GM23338 (cell line): ENCODE data around the gene DOCK4. TPM values are rescaled to one million over a fixed set of nuclear protein-coding genes. Genes with fewer than 3 reads are reported as not detected.

Experiments
- ATAC-seq: fragments of 200-7000 bp; cut with Tn5 transposase; 3 replicates; pipeline ENCODE4 v1.9.1; 2020
- DNase-seq: peaks from one replicate; pipeline ENCODE4 v3.0.0-alpha.2; 2015; ENCODE audit warnings: low spot score
- H2AFZ ChIP-seq: fragments of 200-600 bp; sonication (generic); 2 replicates; pipeline ENCODE4 v1.8.0; 2016; ENCODE audit warnings: antibody characterized with exemption, mild to moderate bottlenecking, moderate library complexity
- H3F3A ChIP-seq: fragments of 200-600 bp; sonication (generic); replicated peaks from 2 replicates; pipeline ENCODE4 v1.8.0; 2017; ENCODE audit warnings: antibody characterized with exemption, mixed run types, low read depth
- H3K27ac ChIP-seq: fragments of 200-600 bp; sonication (generic); 2 replicates; pipeline ENCODE4 v1.6.1; 2016; ENCODE audit warnings: low read depth
- H3K27me3 ChIP-seq: fragments of 200-600 bp; sonication (generic); 2 replicates; pipeline ENCODE4 v1.8.0; 2016; ENCODE audit warnings: mild to moderate bottlenecking, mixed run types, moderate library complexity; ENCODE audit not compliant: insufficient read depth
- H3K36me3 ChIP-seq: fragments of 200-600 bp; sonication (generic); 2 replicates; pipeline ENCODE4 v1.8.0; 2016; ENCODE audit warnings: mild to moderate bottlenecking; ENCODE audit not compliant: insufficient read depth
- H3K4me1 ChIP-seq: fragments of 200-600 bp; sonication (generic); 2 replicates; pipeline ENCODE4 v1.8.0; 2016; ENCODE audit warnings: mild to moderate bottlenecking, moderate library complexity; ENCODE audit not compliant: insufficient read depth
- H3K4me2 ChIP-seq: fragments of 200-600 bp; sonication (generic); 2 replicates; pipeline ENCODE4 v1.7.1; 2017; ENCODE audit warnings: mixed run types
- H3K4me3 ChIP-seq: fragments of 200-600 bp; sonication (generic); 2 replicates; pipeline ENCODE4 v1.6.1; 2016; ENCODE audit warnings: mixed run types
- H3K79me2 ChIP-seq: fragments of 200-600 bp; sonication (generic); replicated peaks from 2 replicates; pipeline ENCODE4 v1.8.0; 2017; ENCODE audit warnings: mild to moderate bottlenecking; ENCODE audit not compliant: insufficient read depth
- H3K9me2 ChIP-seq: fragments of 200-600 bp; sonication (generic); 2 replicates; pipeline ENCODE4 v1.8.0; 2017; ENCODE audit not compliant: insufficient read depth
- H4K20me1 ChIP-seq: fragments of 200-600 bp; sonication (generic); replicated peaks from 2 replicates; pipeline ENCODE4 v1.8.0; 2017; ENCODE audit warnings: mild to moderate bottlenecking; ENCODE audit not compliant: insufficient read depth
- H3K27ac Mint-ChIP-seq: 2 replicates; pipeline ENCODE4 v1.8.0; 2020; ENCODE audit warnings: inconsistent platforms, mild to moderate bottlenecking, moderate library complexity, mixed read lengths
- H3K27me3 Mint-ChIP-seq: 3 replicates; pipeline ENCODE4 v1.8.0; 2022; ENCODE audit warnings: low read depth, mild to moderate bottlenecking, moderate library complexity, mixed read lengths, inconsistent platforms; ENCODE audit not compliant: insufficient read depth, poor library complexity
- H3K36me3 Mint-ChIP-seq: 3 replicates; pipeline ENCODE4 v1.8.0; 2021; ENCODE audit warnings: low read depth, mild to moderate bottlenecking, inconsistent platforms, moderate library complexity, mixed read lengths
- H3K4me1 Mint-ChIP-seq: 3 replicates; pipeline ENCODE4 v1.8.0; 2020; ENCODE audit warnings: mild to moderate bottlenecking, inconsistent platforms, mixed read lengths
- H3K4me3 Mint-ChIP-seq: 3 replicates; pipeline ENCODE4 v1.8.0; 2021; ENCODE audit warnings: moderate library complexity, mild to moderate bottlenecking, inconsistent platforms, mixed read lengths
- H3K9me3 Mint-ChIP-seq: 3 replicates; pipeline ENCODE4 v1.8.0; 2020; ENCODE audit warnings: moderate library complexity, mild to moderate bottlenecking, inconsistent platforms, mixed read lengths
- CREB1 ChIP-seq: fragments of 250-450 bp; sonication (Bioruptor Pico); IDR thresholded peaks from 2 replicates; pipeline ENCODE4 v1.5.0; 2020; ENCODE audit warnings: low read depth, mild to moderate bottlenecking, moderate library complexity
- CTCF ChIP-seq, 2 experiments: fragments of 200-600 bp in 1 of 2; sonication (generic) in 1 of 2; conservative IDR thresholded peaks; 2 replicates each; pipeline versions ENCODE4 v1.5.1 to v1.6.1; 2016 to 2017; ENCODE audit warnings: antibody characterized with exemption in 2 of 2, low read depth in 2 of 2, mild to moderate bottlenecking in 2 of 2, moderate library complexity in 1 of 2
- ETS1 ChIP-seq: IDR thresholded peaks from 2 replicates; pipeline ENCODE4 v1.6.1; 2016; ENCODE audit warnings: antibody characterized with exemption
- EZH2 ChIP-seq: fragments of 200-600 bp; sonication (generic); IDR thresholded peaks from one replicate; pipeline ENCODE4 v1.8.0; 2017; ENCODE audit warnings: antibody characterized with exemption, mild to moderate bottlenecking, low read depth; ENCODE audit not compliant: unreplicated experiment
- EZH2phosphoT487 ChIP-seq: fragments of 200-600 bp; sonication (generic); IDR thresholded peaks from one replicate; pipeline ENCODE4 v1.8.1; 2018; ENCODE audit warnings: antibody characterized with exemption; ENCODE audit not compliant: unreplicated experiment
- JUNB ChIP-seq: IDR thresholded peaks from one replicate; pipeline ENCODE4 v1.6.1; 2016; ENCODE audit warnings: antibody characterized with exemption; ENCODE audit not compliant: unreplicated experiment
- NANOG ChIP-seq: IDR thresholded peaks from 2 replicates; pipeline ENCODE4 v1.6.1; 2016; ENCODE audit warnings: antibody characterized with exemption, borderline replicate concordance
- POLR2AphosphoS5 ChIP-seq: IDR thresholded peaks from 2 replicates; pipeline ENCODE4 v1.6.1; 2016; ENCODE audit warnings: antibody characterized with exemption, low read depth
- REST ChIP-seq: IDR thresholded peaks from one replicate; pipeline ENCODE4 v1.6.1; 2018; ENCODE audit warnings: antibody characterized with exemption; ENCODE audit not compliant: unreplicated experiment
- STAT1 ChIP-seq: IDR thresholded peaks from one replicate; pipeline ENCODE4 v1.6.1; 2016; ENCODE audit warnings: antibody characterized with exemption; ENCODE audit not compliant: unreplicated experiment
- ZNF114 ChIP-seq: fragments of 250-450 bp; sonication (Bioruptor Pico); IDR thresholded peaks from 2 replicates; pipeline ENCODE4 v1.5.0; 2020; ENCODE audit warnings: mild to moderate bottlenecking, moderate library complexity
- ZNF331 ChIP-seq: fragments of 250-450 bp; sonication (Bioruptor Pico); IDR thresholded peaks from 2 replicates; pipeline ENCODE4 v1.5.0; 2020; ENCODE audit warnings: low read depth, mild to moderate bottlenecking, moderate library complexity
- polyA plus RNA-seq: library from polyadenylated mRNA; unstranded; fragments of >200 nt; fragmentation: Nextera tagmentation; extraction: Ambion mirVana; gene quantifications from 2 replicates; pipeline ENCODE4 v1.2.1, GENCODE V29; 2016
- total RNA-seq: library from RNA; depleted of rRNA; stranded (reverse); fragments of >200 nt; shearing (Covaris generic); gene quantifications from 2 replicates; pipeline ENCODE4 v1.2.3, GENCODE V29; 2014
- TF ChIP-seq, protein P1 (sequence below): fragments of 250-450 bp; sonication (Bioruptor Pico); IDR thresholded peaks from 2 replicates; pipeline ENCODE4 v1.5.0; 2020; ENCODE audit warnings: mild to moderate bottlenecking, moderate library complexity

The DOCK4 gene
- total and polyA plus RNA-seq, 2 experiments from 2014 or later = 6.3 to 33.8 TPM

GRCh38 chr7:111987115-111987826 lies 218.9 kb downstream of the DOCK4 start:
- no peak for ATAC-seq

More at GRCh38 chr7:111987115-111987826, 218.9 kb downstream of the DOCK4 start:
- Histone ChIP-seq H3K79me2 (no peaks in the 10 kb centered on the region), H3K27ac (no peak overlapping the region), H3K27me3 (no peaks in the 10 kb centered on the region), H3F3A (no peaks in the 10 kb centered on the region), H3K36me3 (no peaks in the 10 kb centered on the region; the same call in 1 of the 2 replicates), H2AFZ (no peak overlapping the region), H4K20me1 (no peaks in the 10 kb centered on the region), H3K9me2 (no peaks in the 10 kb centered on the region; the same call in 1 of the 2 replicates), H3K4me1 (peaks cover 4% of the 10 kb centered on the region), H3K4me2 (no peak overlapping the region), H3K4me3 (no peak overlapping the region)
- Mint-ChIP-seq H3K9me3 (no peaks in the 10 kb centered on the region), H3K36me3 (peaks cover 19% of the 10 kb centered on the region), H3K4me1 (peaks cover 5% of the 10 kb centered on the region; the same call in 2 of the 3 replicates), H3K4me3 (no peak overlapping the region), H3K27ac (no peak overlapping the region; the same call in 1 of the 2 replicates), H3K27me3 (no peaks in the 10 kb centered on the region)
- TF ChIP-seq EZH2phosphoT487 (no peak), CREB1 (CRISPR knock-in tag) (no peak), REST (no peak), STAT1 (no peak), EZH2 (no peak), ZNF114 (CRISPR knock-in tag) (no peak), ETS1 (no peak), CTCF (conservative IDR thresholded peaks at IDR 0.05; ENCODE audit: low read depth in 2 of 2) (no peak), POLR2AphosphoS5 (no peak), ZNF331 (CRISPR knock-in tag) (no peak), JUNB (no peak), NANOG (no peak)
- TF ChIP-seq, protein P1, sequence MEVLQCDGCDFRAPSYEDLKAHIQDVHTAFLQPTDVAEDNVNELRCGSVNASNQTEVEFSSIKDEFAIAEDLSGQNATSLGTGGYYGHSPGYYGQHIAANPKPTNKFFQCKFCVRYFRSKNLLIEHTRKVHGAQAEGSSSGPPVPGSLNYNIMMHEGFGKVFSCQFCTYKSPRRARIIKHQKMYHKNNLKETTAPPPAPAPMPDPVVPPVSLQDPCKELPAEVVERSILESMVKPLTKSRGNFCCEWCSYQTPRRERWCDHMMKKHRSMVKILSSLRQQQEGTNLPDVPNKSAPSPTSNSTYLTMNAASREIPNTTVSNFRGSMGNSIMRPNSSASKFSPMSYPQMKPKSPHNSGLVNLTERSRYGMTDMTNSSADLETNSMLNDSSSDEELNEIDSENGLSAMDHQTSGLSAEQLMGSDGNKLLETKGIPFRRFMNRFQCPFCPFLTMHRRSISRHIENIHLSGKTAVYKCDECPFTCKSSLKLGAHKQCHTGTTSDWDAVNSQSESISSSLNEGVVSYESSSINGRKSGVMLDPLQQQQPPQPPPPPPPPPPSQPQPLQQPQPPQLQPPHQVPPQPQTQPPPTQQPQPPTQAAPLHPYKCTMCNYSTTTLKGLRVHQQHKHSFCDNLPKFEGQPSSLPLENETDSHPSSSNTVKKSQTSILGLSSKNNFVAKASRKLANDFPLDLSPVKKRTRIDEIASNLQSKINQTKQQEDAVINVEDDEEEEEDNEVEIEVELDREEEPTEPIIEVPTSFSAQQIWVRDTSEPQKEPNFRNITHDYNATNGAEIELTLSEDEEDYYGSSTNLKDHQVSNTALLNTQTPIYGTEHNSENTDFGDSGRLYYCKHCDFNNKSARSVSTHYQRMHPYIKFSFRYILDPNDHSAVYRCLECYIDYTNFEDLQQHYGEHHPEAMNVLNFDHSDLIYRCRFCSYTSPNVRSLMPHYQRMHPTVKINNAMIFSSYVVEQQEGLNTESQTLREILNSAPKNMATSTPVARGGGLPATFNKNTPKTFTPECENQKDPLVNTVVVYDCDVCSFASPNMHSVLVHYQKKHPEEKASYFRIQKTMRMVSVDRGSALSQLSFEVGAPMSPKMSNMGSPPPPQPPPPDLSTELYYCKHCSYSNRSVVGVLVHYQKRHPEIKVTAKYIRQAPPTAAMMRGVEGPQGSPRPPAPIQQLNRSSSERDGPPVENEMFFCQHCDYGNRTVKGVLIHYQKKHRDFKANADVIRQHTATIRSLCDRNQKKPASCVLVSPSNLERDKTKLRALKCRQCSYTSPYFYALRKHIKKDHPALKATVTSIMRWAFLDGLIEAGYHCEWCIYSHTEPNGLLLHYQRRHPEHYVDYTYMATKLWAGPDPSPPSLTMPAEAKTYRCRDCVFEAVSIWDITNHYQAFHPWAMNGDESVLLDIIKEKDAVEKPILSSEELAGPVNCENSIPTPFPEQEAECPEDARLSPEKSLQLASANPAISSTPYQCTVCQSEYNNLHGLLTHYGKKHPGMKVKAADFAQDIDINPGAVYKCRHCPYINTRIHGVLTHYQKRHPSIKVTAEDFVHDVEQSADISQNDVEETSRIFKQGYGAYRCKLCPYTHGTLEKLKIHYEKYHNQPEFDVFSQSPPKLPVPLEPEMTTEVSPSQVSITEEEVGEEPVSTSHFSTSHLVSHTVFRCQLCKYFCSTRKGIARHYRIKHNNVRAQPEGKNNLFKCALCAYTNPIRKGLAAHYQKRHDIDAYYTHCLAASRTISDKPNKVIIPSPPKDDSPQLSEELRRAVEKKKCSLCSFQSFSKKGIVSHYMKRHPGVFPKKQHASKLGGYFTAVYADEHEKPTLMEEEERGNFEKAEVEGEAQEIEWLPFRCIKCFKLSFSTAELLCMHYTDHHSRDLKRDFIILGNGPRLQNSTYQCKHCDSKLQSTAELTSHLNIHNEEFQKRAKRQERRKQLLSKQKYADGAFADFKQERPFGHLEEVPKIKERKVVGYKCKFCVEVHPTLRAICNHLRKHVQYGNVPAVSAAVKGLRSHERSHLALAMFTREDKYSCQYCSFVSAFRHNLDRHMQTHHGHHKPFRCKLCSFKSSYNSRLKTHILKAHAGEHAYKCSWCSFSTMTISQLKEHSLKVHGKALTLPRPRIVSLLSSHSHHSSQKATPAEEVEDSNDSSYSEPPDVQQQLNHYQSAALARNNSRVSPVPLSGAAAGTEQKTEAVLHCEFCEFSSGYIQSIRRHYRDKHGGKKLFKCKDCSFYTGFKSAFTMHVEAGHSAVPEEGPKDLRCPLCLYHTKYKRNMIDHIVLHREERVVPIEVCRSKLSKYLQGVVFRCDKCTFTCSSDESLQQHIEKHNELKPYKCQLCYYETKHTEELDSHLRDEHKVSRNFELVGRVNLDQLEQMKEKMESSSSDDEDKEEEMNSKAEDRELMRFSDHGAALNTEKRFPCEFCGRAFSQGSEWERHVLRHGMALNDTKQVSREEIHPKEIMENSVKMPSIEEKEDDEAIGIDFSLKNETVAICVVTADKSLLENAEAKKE (CRISPR knock-in tag) = no peak
- DNase-seq = no peak
